ENCODE data around the gene CCR7.

CCR7 gene

DNA sequence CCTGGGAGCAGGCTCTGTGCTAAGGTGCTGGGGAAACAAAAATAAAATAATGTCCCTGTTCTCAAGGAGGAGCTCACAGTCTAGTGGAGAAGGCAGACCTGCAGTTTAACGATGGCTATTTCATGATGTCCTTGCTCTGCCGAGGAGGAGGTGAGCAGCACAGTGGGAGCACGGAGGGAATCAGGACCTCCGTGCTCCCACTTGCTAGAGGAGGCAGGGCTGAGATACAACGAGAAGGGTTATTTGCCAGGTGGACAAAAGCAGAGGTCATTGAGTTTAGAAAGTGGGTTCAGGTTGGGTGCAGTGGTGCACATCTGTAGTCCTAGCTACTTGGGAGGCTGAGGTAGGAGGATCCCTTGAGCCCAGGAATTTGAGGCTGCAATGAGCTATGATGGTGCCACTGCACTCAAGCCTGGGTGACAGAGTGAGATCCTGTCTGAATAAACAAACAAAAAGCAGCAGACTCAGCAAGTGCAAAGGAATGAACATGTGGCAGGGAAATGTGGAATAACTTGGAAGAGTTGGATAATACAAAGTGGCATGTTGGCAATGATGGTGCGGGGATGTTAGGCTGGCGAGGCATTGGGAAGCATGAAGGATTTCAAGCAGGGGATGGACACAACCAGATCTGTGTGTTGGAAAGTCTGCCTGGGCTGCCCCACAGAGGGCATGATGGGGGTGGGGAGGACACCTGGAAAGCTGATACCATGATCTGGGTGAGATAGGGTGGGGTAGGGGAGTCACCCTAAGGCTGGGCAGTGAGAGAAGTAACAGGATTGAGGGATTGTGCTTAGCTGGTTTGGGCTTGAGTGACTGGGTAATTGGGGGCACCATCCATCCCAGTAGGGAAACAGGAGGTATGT lies 51.0 kb downstream of the CCR7 start:
- DNase-seq, result no peak

DNA sequence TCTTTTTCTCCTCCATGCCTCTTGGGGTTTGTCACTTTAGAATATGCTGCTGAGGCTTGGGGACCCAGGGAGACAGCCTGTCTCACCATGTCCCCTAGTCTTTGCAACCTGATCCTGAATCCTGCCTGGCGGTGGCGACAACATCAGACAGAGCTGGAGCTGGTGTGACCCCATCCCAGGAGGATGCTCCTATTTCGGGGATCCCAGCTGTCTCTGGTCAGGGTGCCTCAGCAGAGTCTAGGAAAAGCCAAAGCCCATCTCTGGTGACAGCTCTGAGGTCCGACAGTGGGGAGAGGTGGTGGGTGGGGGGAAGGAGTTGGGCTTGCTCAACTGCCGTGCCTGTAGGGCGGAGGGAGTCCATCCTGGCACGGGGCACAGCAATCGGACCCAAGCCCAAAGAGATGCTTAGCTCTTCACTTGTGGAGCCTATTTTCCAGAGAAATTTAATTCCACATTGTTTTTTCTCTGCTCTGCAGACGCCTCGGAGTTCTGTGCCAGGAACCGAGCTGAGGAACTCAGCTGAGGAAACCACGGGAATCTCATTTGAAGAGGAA lies 53.5 kb downstream of the CCR7 start:
- no peak for DNase-seq

DNA sequence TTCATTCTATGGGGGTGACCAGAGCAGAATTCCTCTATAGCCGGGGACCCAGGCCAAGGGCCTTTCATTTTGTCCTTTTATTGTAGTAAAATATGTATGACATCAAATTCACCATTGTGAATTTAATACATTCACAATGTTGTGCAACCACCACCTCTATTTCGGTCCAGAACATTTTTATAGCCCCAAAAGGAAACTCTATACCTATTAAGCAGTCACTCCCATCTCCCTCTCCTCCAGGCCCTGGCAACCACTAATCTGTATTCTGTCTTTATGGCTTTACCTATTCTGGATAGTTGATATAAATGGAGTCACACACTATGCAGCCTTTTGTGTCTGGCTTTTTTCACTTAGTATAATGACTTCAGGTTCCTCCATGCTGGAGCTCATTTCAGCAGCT lies 54.1 kb downstream of the CCR7 start:
- DNase-seq, result no peak

DNA sequence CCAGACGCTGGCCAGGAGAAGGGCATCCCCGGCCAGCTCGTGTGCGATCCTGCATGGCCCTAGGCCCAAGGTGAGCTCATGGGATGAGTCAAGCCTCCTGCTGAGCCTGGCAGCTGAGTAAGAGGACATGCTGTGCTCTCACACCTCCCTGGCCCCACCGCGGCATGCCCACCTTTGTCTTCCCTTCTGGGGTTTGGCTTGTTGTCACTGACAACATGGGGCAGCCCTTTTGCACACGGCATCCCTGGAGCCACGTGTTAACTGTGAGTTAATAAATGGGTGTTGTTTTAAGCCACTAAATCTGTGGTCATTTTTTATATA lies 55.0 kb downstream of the CCR7 start:
- DNase-seq, result no peak

DNA sequence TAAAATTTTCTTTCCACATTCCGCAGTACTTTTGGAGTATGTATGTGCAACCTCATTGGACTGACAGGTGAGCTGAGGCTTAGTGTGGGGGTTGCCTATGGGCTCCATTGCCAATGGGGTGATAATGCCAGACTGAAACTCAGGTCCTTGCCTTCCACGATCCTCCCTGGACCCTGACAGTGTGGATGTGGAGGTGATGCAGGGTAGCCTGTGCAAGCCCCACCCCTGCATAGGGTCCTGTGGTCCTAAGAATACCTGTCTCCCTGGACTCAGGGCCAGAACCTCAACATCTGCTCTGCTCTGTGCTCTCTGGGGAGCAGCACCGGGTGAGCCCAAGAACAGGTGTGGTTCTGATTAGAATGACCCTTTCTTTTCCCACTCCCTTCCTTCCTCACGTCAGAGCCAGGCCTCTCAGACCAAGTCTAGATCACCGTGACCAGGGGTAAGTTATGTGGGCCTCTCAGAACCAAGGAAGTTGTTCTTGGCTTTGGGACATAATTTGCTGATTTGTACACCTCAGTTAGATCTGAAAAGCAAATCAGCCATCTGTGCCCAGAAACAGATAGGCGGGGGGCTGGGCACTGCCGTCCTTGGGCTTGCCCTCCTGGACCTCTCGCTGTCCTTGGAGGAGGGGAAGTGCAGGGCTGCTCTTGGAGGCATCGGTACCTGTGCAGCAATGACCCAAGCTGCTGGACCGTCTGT lies 55.5 kb downstream of the CCR7 start:
- no peak for DNase-seq

DNA sequence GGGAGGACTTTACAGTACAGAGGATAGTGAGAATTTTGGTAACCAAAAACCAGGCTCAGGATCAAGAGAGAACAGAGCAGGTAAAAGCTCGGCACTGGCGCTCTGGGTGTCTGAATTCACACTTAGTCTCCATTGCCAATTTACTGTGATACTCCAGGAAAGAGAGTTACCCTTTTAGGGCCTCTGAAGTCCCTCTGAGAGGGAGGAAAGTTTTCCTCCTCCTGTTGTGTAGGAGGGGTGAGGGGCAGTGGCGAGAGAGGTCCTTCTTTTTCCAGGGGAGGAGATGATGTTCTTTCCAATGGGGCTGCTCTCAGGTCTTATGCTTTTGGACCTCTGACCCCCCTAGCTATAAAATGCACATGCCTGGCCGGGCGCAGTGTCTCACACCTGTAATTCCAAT lies 58.5 kb downstream of the CCR7 start:
- DNase-seq, result no peak
